ENCODE results near the gene PARD3.

PARD3 gene

GRCh38 chr10:34682580-34682979 is 132.5 kb downstream of the PARD3 start:
- no peaks in the 10 kb centered on the region for H3K4me1 ChIP-seq (ENCODE audit: control insufficient read depth in 1 of 2, insufficient read depth in 2 of 2, low read length in 2 of 2)
- H3K27me3 ChIP-seq (ENCODE audit: control insufficient read depth in 1 of 2, insufficient read depth in 2 of 2, low read length in 2 of 2), result no peaks in the 10 kb centered on the region
- H3K27ac ChIP-seq (ENCODE audit: low read depth, low read length), result no peak overlapping the region
- H3K36me3 ChIP-seq (ENCODE audit: control insufficient read depth in 1 of 2, insufficient read depth in 2 of 2, low read length in 2 of 2), result no peaks in the 10 kb centered on the region
- no peak overlapping the region for H3K4me3 ChIP-seq (ENCODE audit: low read depth in 1 of 2, low read length in 2 of 2)
- H3K9me3 ChIP-seq (ENCODE audit: control insufficient read depth in 1 of 2, low read length in 2 of 2), result no peaks in the 10 kb centered on the region
- H3K9ac ChIP-seq (ENCODE audit: low read depth in 1 of 2, low read length in 2 of 2), result no peak overlapping the region

GRCh38 chr10:34681933-34682332 is 133.2 kb downstream of the PARD3 start:
- Histone ChIP-seq H3K36me3 (ENCODE audit: control insufficient read depth in 1 of 2, insufficient read depth in 2 of 2, low read length in 2 of 2) (no peaks in the 10 kb centered on the region), H3K4me3 (ENCODE audit: low read depth in 1 of 2, low read length in 2 of 2) (no peak overlapping the region), H3K27me3 (ENCODE audit: control insufficient read depth in 1 of 2, insufficient read depth in 2 of 2, low read length in 2 of 2) (no peaks in the 10 kb centered on the region), H3K9me3 (ENCODE audit: control insufficient read depth in 1 of 2, low read length in 2 of 2) (no peaks in the 10 kb centered on the region), H3K27ac (ENCODE audit: low read depth, low read length) (no peak overlapping the region), H3K4me1 (ENCODE audit: control insufficient read depth in 1 of 2, insufficient read depth in 2 of 2, low read length in 2 of 2) (no peaks in the 10 kb centered on the region), H3K9ac (ENCODE audit: low read depth in 1 of 2, low read length in 2 of 2) (no peak overlapping the region)

GRCh38 chr10:34679177-34679576 is 135.9 kb downstream of the PARD3 start:
- Histone ChIP-seq H3K27me3 (ENCODE audit: control insufficient read depth in 1 of 2, insufficient read depth in 2 of 2, low read length in 2 of 2) (no peaks in the 10 kb centered on the region), H3K36me3 (ENCODE audit: control insufficient read depth in 1 of 2, insufficient read depth in 2 of 2, low read length in 2 of 2) (no peaks in the 10 kb centered on the region), H3K9me3 (ENCODE audit: control insufficient read depth in 1 of 2, low read length in 2 of 2) (no peaks in the 10 kb centered on the region), H3K4me3 (ENCODE audit: low read depth in 1 of 2, low read length in 2 of 2) (no peak overlapping the region), H3K9ac (ENCODE audit: low read depth in 1 of 2, low read length in 2 of 2) (no peak overlapping the region), H3K4me1 (ENCODE audit: control insufficient read depth in 1 of 2, insufficient read depth in 2 of 2, low read length in 2 of 2) (no peaks in the 10 kb centered on the region), H3K27ac (ENCODE audit: low read depth, low read length) (no peak overlapping the region)

DNA sequence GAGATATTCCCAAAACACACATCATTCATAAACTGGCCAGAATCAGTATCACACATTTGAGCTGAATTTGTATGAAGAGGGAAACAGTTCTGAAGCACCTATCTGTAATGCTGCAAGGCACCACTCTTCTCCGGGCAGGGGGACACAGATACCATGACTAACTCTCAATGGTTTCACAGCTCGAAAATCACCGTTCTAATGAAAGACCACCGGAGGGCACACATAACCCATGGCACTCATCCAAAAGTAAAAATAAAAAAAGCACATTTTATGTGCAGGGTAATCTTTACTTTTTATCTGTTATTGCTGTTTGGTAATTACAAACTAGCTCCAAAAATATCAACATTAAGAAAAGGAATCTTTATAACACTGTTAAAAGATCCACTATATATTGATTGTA is 137.5 kb downstream of the PARD3 start:
- no peak overlapping the region for H3K9ac ChIP-seq (ENCODE audit: low read depth in 1 of 2, low read length in 2 of 2)
- no peak overlapping the region for H3K4me3 ChIP-seq (ENCODE audit: low read depth in 1 of 2, low read length in 2 of 2)
- H3K4me1 ChIP-seq (ENCODE audit: control insufficient read depth in 1 of 2, insufficient read depth in 2 of 2, low read length in 2 of 2), result no peaks in the 10 kb centered on the region
- no peaks in the 10 kb centered on the region for H3K27me3 ChIP-seq (ENCODE audit: control insufficient read depth in 1 of 2, insufficient read depth in 2 of 2, low read length in 2 of 2)
- H3K9me3 ChIP-seq (ENCODE audit: control insufficient read depth in 1 of 2, low read length in 2 of 2), result no peaks in the 10 kb centered on the region
- no peak overlapping the region for H3K27ac ChIP-seq (ENCODE audit: low read depth, low read length)
- no peaks in the 10 kb centered on the region for H3K36me3 ChIP-seq (ENCODE audit: control insufficient read depth in 1 of 2, insufficient read depth in 2 of 2, low read length in 2 of 2)

- Histone ChIP-seq H3K9me3 (ENCODE audit: control insufficient read depth in 1 of 2, low read length in 2 of 2) (no peaks in the 10 kb centered on the region), H3K9ac (ENCODE audit: low read depth in 1 of 2, low read length in 2 of 2) (no peak overlapping the region), H3K4me1 (ENCODE audit: control insufficient read depth in 1 of 2, insufficient read depth in 2 of 2, low read length in 2 of 2) (no peaks in the 10 kb centered on the region), H3K27ac (ENCODE audit: low read depth, low read length) (no peak overlapping the region), H3K4me3 (ENCODE audit: low read depth in 1 of 2, low read length in 2 of 2) (no peak overlapping the region), H3K27me3 (ENCODE audit: control insufficient read depth in 1 of 2, insufficient read depth in 2 of 2, low read length in 2 of 2) (no peaks in the 10 kb centered on the region), H3K36me3 (ENCODE audit: control insufficient read depth in 1 of 2, insufficient read depth in 2 of 2, low read length in 2 of 2) (no peaks in the 10 kb centered on the region)
Measured at GRCh38 chr10:34677132-34677531, 138.0 kb downstream of the PARD3 start.

DNA sequence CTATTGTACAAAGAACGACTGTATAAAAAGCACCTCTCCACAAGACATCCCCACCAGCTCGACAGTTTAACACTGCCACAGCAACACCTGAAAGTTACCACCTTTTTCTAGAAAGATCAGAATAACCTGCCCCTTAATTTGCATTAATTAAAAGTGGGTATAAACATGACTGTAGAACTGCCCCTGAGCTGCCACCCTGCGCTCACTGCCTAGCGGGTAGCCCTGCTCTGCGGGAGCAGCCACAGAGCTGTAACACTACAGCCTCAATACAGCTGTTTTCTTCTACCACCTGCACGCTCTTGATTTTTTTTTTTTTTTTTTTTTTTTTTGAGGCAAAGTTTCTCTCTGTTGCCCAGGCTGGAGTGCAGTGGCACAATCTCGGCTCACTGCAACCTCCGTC is 140.9 kb downstream of the PARD3 start:
- H3K27me3 ChIP-seq (ENCODE audit: control insufficient read depth in 1 of 2, insufficient read depth in 2 of 2, low read length in 2 of 2), result no peaks in the 10 kb centered on the region
- no peaks in the 10 kb centered on the region for H3K4me1 ChIP-seq (ENCODE audit: control insufficient read depth in 1 of 2, insufficient read depth in 2 of 2, low read length in 2 of 2)
- H3K27ac ChIP-seq (ENCODE audit: low read depth, low read length), result no peak overlapping the region
- H3K4me3 ChIP-seq (ENCODE audit: low read depth in 1 of 2, low read length in 2 of 2), result no peak overlapping the region
- no peaks in the 10 kb centered on the region for H3K36me3 ChIP-seq (ENCODE audit: control insufficient read depth in 1 of 2, insufficient read depth in 2 of 2, low read length in 2 of 2)
- H3K9ac ChIP-seq (ENCODE audit: low read depth in 1 of 2, low read length in 2 of 2), result no peak overlapping the region
- no peaks in the 10 kb centered on the region for H3K9me3 ChIP-seq (ENCODE audit: control insufficient read depth in 1 of 2, low read length in 2 of 2)

GRCh38 chr10:34670081-34670480 is 145.0 kb downstream of the PARD3 start:
- no peak overlapping the region for H3K4me3 ChIP-seq (ENCODE audit: low read depth in 1 of 2, low read length in 2 of 2)
- H3K36me3 ChIP-seq (ENCODE audit: control insufficient read depth in 1 of 2, insufficient read depth in 2 of 2, low read length in 2 of 2), result no peaks in the 10 kb centered on the region
- no peaks in the 10 kb centered on the region for H3K9me3 ChIP-seq (ENCODE audit: control insufficient read depth in 1 of 2, low read length in 2 of 2)
- H3K27ac ChIP-seq (ENCODE audit: low read depth, low read length), result no peak overlapping the region
- no peaks in the 10 kb centered on the region for H3K4me1 ChIP-seq (ENCODE audit: control insufficient read depth in 1 of 2, insufficient read depth in 2 of 2, low read length in 2 of 2)
- no peak overlapping the region for H3K9ac ChIP-seq (ENCODE audit: low read depth in 1 of 2, low read length in 2 of 2)
- no peaks in the 10 kb centered on the region for H3K27me3 ChIP-seq (ENCODE audit: control insufficient read depth in 1 of 2, insufficient read depth in 2 of 2, low read length in 2 of 2)

- Histone ChIP-seq H3K36me3 (ENCODE audit: control insufficient read depth in 1 of 2, insufficient read depth in 2 of 2, low read length in 2 of 2) (no peaks in the 10 kb centered on the region), H3K27ac (ENCODE audit: low read depth, low read length) (no peak overlapping the region), H3K4me3 (ENCODE audit: low read depth in 1 of 2, low read length in 2 of 2) (no peak overlapping the region), H3K4me1 (ENCODE audit: control insufficient read depth in 1 of 2, insufficient read depth in 2 of 2, low read length in 2 of 2) (no peaks in the 10 kb centered on the region), H3K27me3 (ENCODE audit: control insufficient read depth in 1 of 2, insufficient read depth in 2 of 2, low read length in 2 of 2) (no peaks in the 10 kb centered on the region), H3K9ac (ENCODE audit: low read depth in 1 of 2, low read length in 2 of 2) (no peak overlapping the region), H3K9me3 (ENCODE audit: control insufficient read depth in 1 of 2, low read length in 2 of 2) (no peaks in the 10 kb centered on the region)
Measured at GRCh38 chr10:34669079-34669478, 146.0 kb downstream of the PARD3 start.

- Histone ChIP-seq H3K27ac (ENCODE audit: low read depth, low read length) (no peak overlapping the region), H3K4me3 (ENCODE audit: low read depth in 1 of 2, low read length in 2 of 2) (no peak overlapping the region), H3K9ac (ENCODE audit: low read depth in 1 of 2, low read length in 2 of 2) (no peak overlapping the region), H3K36me3 (ENCODE audit: control insufficient read depth in 1 of 2, insufficient read depth in 2 of 2, low read length in 2 of 2) (no peaks in the 10 kb centered on the region), H3K9me3 (ENCODE audit: control insufficient read depth in 1 of 2, low read length in 2 of 2) (no peaks in the 10 kb centered on the region), H3K27me3 (ENCODE audit: control insufficient read depth in 1 of 2, insufficient read depth in 2 of 2, low read length in 2 of 2) (no peaks in the 10 kb centered on the region), H3K4me1 (ENCODE audit: control insufficient read depth in 1 of 2, insufficient read depth in 2 of 2, low read length in 2 of 2) (no peaks in the 10 kb centered on the region)
Measured at GRCh38 chr10:34667177-34667576, 147.9 kb downstream of the PARD3 start.

- H3K9ac ChIP-seq (ENCODE audit: low read depth in 1 of 2, low read length in 2 of 2), result no peak overlapping the region
- H3K27me3 ChIP-seq (ENCODE audit: control insufficient read depth in 1 of 2, insufficient read depth in 2 of 2, low read length in 2 of 2), result no peaks in the 10 kb centered on the region
- no peak overlapping the region for H3K4me3 ChIP-seq (ENCODE audit: low read depth in 1 of 2, low read length in 2 of 2)
- peaks cover 5 to 6% of the 10 kb centered on the region in 2 donors for H3K4me1 ChIP-seq (ENCODE audit: control insufficient read depth in 1 of 2, insufficient read depth in 2 of 2, low read length in 2 of 2)
- no peaks in the 10 kb centered on the region for H3K9me3 ChIP-seq (ENCODE audit: control insufficient read depth in 1 of 2, low read length in 2 of 2)
- H3K27ac ChIP-seq (ENCODE audit: low read depth, low read length), result no peak overlapping the region
- no peaks in the 10 kb centered on the region for H3K36me3 ChIP-seq (ENCODE audit: control insufficient read depth in 1 of 2, insufficient read depth in 2 of 2, low read length in 2 of 2)
Measured at GRCh38 chr10:34666008-34666704, 148.9 kb downstream of the PARD3 start.

GRCh38 chr10:34664706-34665105 is 150.4 kb downstream of the PARD3 start:
- no peak overlapping the region for H3K27ac ChIP-seq (ENCODE audit: low read depth, low read length)
- H3K27me3 ChIP-seq (ENCODE audit: control insufficient read depth in 1 of 2, insufficient read depth in 2 of 2, low read length in 2 of 2), result no peaks in the 10 kb centered on the region
- no peaks in the 10 kb centered on the region for H3K9me3 ChIP-seq (ENCODE audit: control insufficient read depth in 1 of 2, low read length in 2 of 2)
- no peak overlapping the region for H3K9ac ChIP-seq (ENCODE audit: low read depth in 1 of 2, low read length in 2 of 2)
- H3K4me3 ChIP-seq (ENCODE audit: low read depth in 1 of 2, low read length in 2 of 2), result no peak overlapping the region
- H3K36me3 ChIP-seq (ENCODE audit: control insufficient read depth in 1 of 2, insufficient read depth in 2 of 2, low read length in 2 of 2), result no peaks in the 10 kb centered on the region
- peaks cover 6% of the 10 kb centered on the region in 2 donors for H3K4me1 ChIP-seq (ENCODE audit: control insufficient read depth in 1 of 2, insufficient read depth in 2 of 2, low read length in 2 of 2)

Data from duodenal mucosa (tissue), 2 donors.